ENCODE results near the gene TBCD. TPM values are rescaled to one million over a fixed set of nuclear protein-coding genes. Genes with fewer than 3 reads are reported as not detected.

The TBCD gene
- total RNA-seq, 1 experiment from 2014 or later: 94.6 TPM

DNA sequence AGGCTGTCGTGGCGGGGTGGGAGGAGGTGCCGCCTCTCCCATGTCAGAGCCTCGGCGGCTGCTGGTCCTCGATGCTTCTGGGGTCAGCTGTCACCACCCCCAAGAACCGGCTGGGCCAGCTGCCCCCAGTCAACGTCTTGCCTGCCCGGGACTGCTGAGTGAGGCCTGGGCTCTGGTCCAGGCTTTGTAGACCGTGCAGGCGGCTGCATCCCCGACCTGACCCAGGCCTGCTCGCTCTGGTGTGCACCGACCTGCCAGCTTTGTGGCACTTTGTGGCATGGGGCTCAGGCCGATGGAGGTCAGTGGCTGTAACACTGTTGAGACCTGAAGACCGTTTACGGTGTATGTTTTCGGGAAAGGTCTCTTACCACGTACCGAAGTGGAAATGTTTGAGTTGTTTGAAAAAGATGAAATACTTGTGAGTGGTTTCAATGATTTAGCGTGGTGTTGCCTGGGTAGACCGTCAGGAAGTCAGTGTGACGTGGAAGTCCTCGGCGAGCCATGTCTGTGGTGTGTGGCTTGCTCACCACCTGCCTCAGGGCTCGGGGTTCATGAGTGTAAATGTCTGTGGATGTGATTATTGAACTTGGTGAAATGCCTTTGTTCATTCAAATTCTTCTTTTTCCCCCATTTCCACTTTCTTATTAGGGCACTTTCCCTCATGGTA is 141.2 kb downstream of the TBCD start:
- Mint-ChIP-seq H3K36me3 (ENCODE audit: insufficient read depth, unreplicated experiment) (peaks cover 47% of the 10 kb centered on the region), H3K9me3 (ENCODE audit: unreplicated experiment) (peaks cover 2% of the 10 kb centered on the region), H3K4me1 (ENCODE audit: low read depth, unreplicated experiment) (peaks cover 32% of the 10 kb centered on the region), H3K27ac (ENCODE audit: unreplicated experiment) (no peak overlapping the region), H3K27me3 (ENCODE audit: insufficient read depth, unreplicated experiment) (no peaks in the 10 kb centered on the region), H3K4me3 (ENCODE audit: unreplicated experiment) (no peak overlapping the region)
- Histone ChIP-seq H3K4me3 (ENCODE audit: low read depth, low read length) (no peak overlapping the region), H3K9me3 (no peaks in the 10 kb centered on the region), H3K36me3 (ENCODE audit: control insufficient read depth, insufficient read depth, low read length) (peaks cover 1% of the 10 kb centered on the region), H3K27me3 (replicated peaks; ENCODE audit: control insufficient read depth, insufficient read depth, low read length) (no peaks in the 10 kb centered on the region), H3K4me1 (peaks cover 29% of the 10 kb centered on the region)
- no TSS peak for BruUV-seq (replicated peaks)
- ChIA-PET POLR2A (no interaction called here), CTCF (no interaction called here)
- DNase-seq: no peak
- TF ChIP-seq, protein P1, sequence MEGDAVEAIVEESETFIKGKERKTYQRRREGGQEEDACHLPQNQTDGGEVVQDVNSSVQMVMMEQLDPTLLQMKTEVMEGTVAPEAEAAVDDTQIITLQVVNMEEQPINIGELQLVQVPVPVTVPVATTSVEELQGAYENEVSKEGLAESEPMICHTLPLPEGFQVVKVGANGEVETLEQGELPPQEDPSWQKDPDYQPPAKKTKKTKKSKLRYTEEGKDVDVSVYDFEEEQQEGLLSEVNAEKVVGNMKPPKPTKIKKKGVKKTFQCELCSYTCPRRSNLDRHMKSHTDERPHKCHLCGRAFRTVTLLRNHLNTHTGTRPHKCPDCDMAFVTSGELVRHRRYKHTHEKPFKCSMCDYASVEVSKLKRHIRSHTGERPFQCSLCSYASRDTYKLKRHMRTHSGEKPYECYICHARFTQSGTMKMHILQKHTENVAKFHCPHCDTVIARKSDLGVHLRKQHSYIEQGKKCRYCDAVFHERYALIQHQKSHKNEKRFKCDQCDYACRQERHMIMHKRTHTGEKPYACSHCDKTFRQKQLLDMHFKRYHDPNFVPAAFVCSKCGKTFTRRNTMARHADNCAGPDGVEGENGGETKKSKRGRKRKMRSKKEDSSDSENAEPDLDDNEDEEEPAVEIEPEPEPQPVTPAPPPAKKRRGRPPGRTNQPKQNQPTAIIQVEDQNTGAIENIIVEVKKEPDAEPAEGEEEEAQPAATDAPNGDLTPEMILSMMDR (IDR thresholded peaks at IDR 0.05; ENCODE audit: insufficient read depth in 1 of 2, low read depth in 1 of 2, low read length in 1 of 2, severe bottlenecking in 1 of 2, unreplicated experiment in 1 of 2): no peak
- intact Hi-C loops (cut with micrococcal nuclease; ENCODE audit: unreplicated experiment): no loop called here

GRCh38 chr17:82893779-82894178 is 141.9 kb downstream of the TBCD start:
- Histone ChIP-seq H3K4me3 (ENCODE audit: low read depth, low read length) (no peak overlapping the region), H3K27me3 (replicated peaks; ENCODE audit: control insufficient read depth, insufficient read depth, low read length) (no peaks in the 10 kb centered on the region), H3K9me3 (no peaks in the 10 kb centered on the region), H3K4me1 (peaks cover 21% of the 10 kb centered on the region), H3K36me3 (ENCODE audit: control insufficient read depth, insufficient read depth, low read length) (peaks cover 1% of the 10 kb centered on the region)
- no peak for DNase-seq
- Mint-ChIP-seq H3K9me3 (ENCODE audit: unreplicated experiment) (no peaks in the 10 kb centered on the region), H3K27me3 (ENCODE audit: insufficient read depth, unreplicated experiment) (no peaks in the 10 kb centered on the region), H3K4me3 (ENCODE audit: unreplicated experiment) (no peak overlapping the region), H3K27ac (ENCODE audit: unreplicated experiment) (no peak overlapping the region), H3K36me3 (ENCODE audit: insufficient read depth, unreplicated experiment) (peaks cover 45% of the 10 kb centered on the region), H3K4me1 (ENCODE audit: low read depth, unreplicated experiment) (peaks cover 25% of the 10 kb centered on the region)
- TF ChIP-seq, protein P1 (IDR thresholded peaks at IDR 0.05; ENCODE audit: insufficient read depth in 1 of 2, low read depth in 1 of 2, low read length in 1 of 2, severe bottlenecking in 1 of 2, unreplicated experiment in 1 of 2): no peak
- ChIA-PET CTCF (no interaction called here), POLR2A (no interaction called here)
- intact Hi-C loops (cut with micrococcal nuclease; ENCODE audit: unreplicated experiment): no loop called here
- no TSS peak for BruUV-seq (replicated peaks)

- intact Hi-C loops (cut with micrococcal nuclease; ENCODE audit: unreplicated experiment): no loop called here
- Mint-ChIP-seq H3K9me3 (ENCODE audit: unreplicated experiment) (no peaks in the 10 kb centered on the region), H3K36me3 (ENCODE audit: insufficient read depth, unreplicated experiment) (peaks cover 39% of the 10 kb centered on the region), H3K4me3 (ENCODE audit: unreplicated experiment) (no peak overlapping the region), H3K27ac (ENCODE audit: unreplicated experiment) (no peak overlapping the region), H3K27me3 (ENCODE audit: insufficient read depth, unreplicated experiment) (no peaks in the 10 kb centered on the region), H3K4me1 (ENCODE audit: low read depth, unreplicated experiment) (peaks cover 23% of the 10 kb centered on the region)
- ChIA-PET CTCF (no interaction called here), POLR2A (no interaction called here)
- Histone ChIP-seq H3K36me3 (ENCODE audit: control insufficient read depth, insufficient read depth, low read length) (peaks cover 1% of the 10 kb centered on the region), H3K9me3 (no peaks in the 10 kb centered on the region), H3K4me1 (peaks cover 15% of the 10 kb centered on the region), H3K4me3 (ENCODE audit: low read depth, low read length) (no peak overlapping the region), H3K27me3 (replicated peaks; ENCODE audit: control insufficient read depth, insufficient read depth, low read length) (no peaks in the 10 kb centered on the region)
- BruUV-seq (replicated peaks): no TSS peak
- TF ChIP-seq, protein P1 (IDR thresholded peaks at IDR 0.05; ENCODE audit: insufficient read depth in 1 of 2, low read depth in 1 of 2, low read length in 1 of 2, severe bottlenecking in 1 of 2, unreplicated experiment in 1 of 2): no peak
- DNase-seq: no peak
Measured at GRCh38 chr17:82894389-82894788, 142.5 kb downstream of the TBCD start.

Measured in Caco-2 (cell line).